Keratinocyte (primary cell): Measurements from ENCODE around the gene PRKD1. TPM values are rescaled to one million over a fixed set of nuclear protein-coding genes. Genes with fewer than 3 reads are reported as not detected.

Experiments used
- DNase-seq: peaks from one replicate; pipeline ENCODE4 v3.0.0-alpha.2; 2011; ENCODE audit warnings: low read depth, missing footprints, low spot score
- FAIRE-seq: peaks from 2 replicates; lab custom pipeline; 2011; peaks lifted over from hg19 to GRCh38; lab: Jason Lieb, UNC
- H2AFZ ChIP-seq: 2 replicates; pipeline ENCODE4 v1.6.0; 2012; ENCODE audit warnings: low read length, control low read depth, inconsistent platforms; ENCODE audit not compliant: control insufficient read depth
- H3K27ac ChIP-seq: 2 replicates; pipeline ENCODE4 v1.5.1; 2011; ENCODE audit warnings: low read length; ENCODE audit not compliant: control insufficient read depth, insufficient read depth
- H3K27me3 ChIP-seq: 3 replicates; pipeline ENCODE4 v1.6.0; 2011; ENCODE audit warnings: low read length; ENCODE audit not compliant: control insufficient read depth, insufficient read depth; ENCODE audit errors: extremely low read depth
- H3K36me3 ChIP-seq, 2 experiments: 2 replicates in 1 of 2; 3 replicates in 1 of 2; pipeline ENCODE4 v1.5.1; 2011; ENCODE audit warnings: low read length in 2 of 2, mild to moderate bottlenecking in 1 of 2; ENCODE audit not compliant: control insufficient read depth in 2 of 2, insufficient read depth in 2 of 2; ENCODE audit errors: extremely low read depth in 1 of 2
- H3K4me1 ChIP-seq: 3 replicates; pipeline ENCODE4 v1.5.1; 2011; ENCODE audit warnings: low read length; ENCODE audit not compliant: control insufficient read depth, insufficient read depth; ENCODE audit errors: extremely low read depth
- H3K4me2 ChIP-seq: 3 replicates; pipeline ENCODE4 v1.6.0; 2011; ENCODE audit warnings: low read depth, low read length; ENCODE audit not compliant: control insufficient read depth, insufficient read depth; ENCODE audit errors: extremely low read depth
- H3K4me3 ChIP-seq, 3 experiments: fragments of 200-600 bp in 1 of 3; sonication (generic) in 1 of 3; 2 replicates in 2 of 3; 3 replicates in 1 of 3; pipeline ENCODE4 v1.5.1; 2011 to 2016; ENCODE audit warnings: low read length in 3 of 3, mild to moderate bottlenecking in 3 of 3, control low read depth in 2 of 3, inconsistent platforms in 1 of 3, low read depth in 1 of 3, mixed read lengths in 1 of 3, mixed run types in 1 of 3, moderate library complexity in 1 of 3; ENCODE audit not compliant: control insufficient read depth in 2 of 3, insufficient read depth in 2 of 3; ENCODE audit errors: extremely low read depth in 1 of 3
- H3K79me2 ChIP-seq: 2 replicates; pipeline ENCODE4 v1.6.0; 2012; ENCODE audit warnings: low read length; ENCODE audit not compliant: control insufficient read depth, insufficient read depth
- H3K9ac ChIP-seq: 3 replicates; pipeline ENCODE4 v1.6.0; 2011; ENCODE audit warnings: low read length; ENCODE audit not compliant: control insufficient read depth, insufficient read depth; ENCODE audit errors: extremely low read depth
- H3K9me1 ChIP-seq: 3 replicates; pipeline ENCODE4 v1.6.0; 2011; ENCODE audit warnings: low read length; ENCODE audit not compliant: control insufficient read depth, insufficient read depth; ENCODE audit errors: extremely low read depth
- H3K9me3 ChIP-seq: 2 replicates; pipeline ENCODE4 v1.5.1; 2012; ENCODE audit warnings: low read depth, low read length; ENCODE audit not compliant: control insufficient read depth
- H4K20me1 ChIP-seq: 3 replicates; pipeline ENCODE4 v1.6.0; 2011; ENCODE audit warnings: low read length; ENCODE audit not compliant: control insufficient read depth, insufficient read depth; ENCODE audit errors: extremely low read depth
- CTCF ChIP-seq, 3 experiments: IDR thresholded peaks in 1 of 3; conservative IDR thresholded peaks in 1 of 3; optimal IDR thresholded peaks in 1 of 3; 2 replicates in 2 of 3; 3 replicates in 1 of 3; pipeline versions ENCODE3 to v1.5.1; 2011; ENCODE audit warnings: low read length in 3 of 3, mild to moderate bottlenecking in 3 of 3, moderate library complexity in 2 of 3, control low read depth in 1 of 3, inconsistent platforms in 1 of 3; ENCODE audit not compliant: insufficient read depth in 2 of 3; ENCODE audit errors: extremely low read depth in 1 of 3
- EZH2 ChIP-seq: IDR thresholded peaks from one replicate; pipeline ENCODE4 v1.6.1; 2012; ENCODE audit warnings: inconsistent platforms, mild to moderate bottlenecking, low read length, moderate library complexity
- dilution Hi-C: fragments of 300-500 bp; cut with MboI; formaldehyde crosslinking; loops from one replicate; pipeline ENCODE4 v1.7.0; 2020; ENCODE audit warnings: low sequenced_read_pairs; ENCODE audit not compliant: extremely low pct_ligation_motif_present
- polyA plus RNA-seq, 5 experiments: library from polyadenylated mRNA; depleted of rRNA in 3 of 5; stranded (reverse) in 3 of 5; stranded (forward) in 1 of 5; unstranded in 1 of 5; fragments of >200 nt; gene quantifications; 1 replicate in 1 of 5; 2 replicates in 3 of 5; 3 replicates in 1 of 5; pipeline versions ENCODE4 v1.2.1 to v1.2.3, GENCODE V29; 2011 to 2012; ENCODE audit warnings: missing spikeins in 2 of 5, low read depth in 1 of 5, low replicate concordance in 1 of 5

Gene PRKD1
- polyA plus RNA-seq, 1 donor (not counting 4 experiments of a cell fraction or from before 2014, with no cell fraction given) = 0.49 TPM

GRCh38 chr14:29918981-29919380, 8.7 kb downstream of the PRKD1 start:
- H3K9ac ChIP-seq = no peak overlapping the region
- H3K9me1 ChIP-seq = no peaks in the 10 kb centered on the region
- no peak overlapping the region for H3K4me3 ChIP-seq
- no peaks in the 10 kb centered on the region for H3K27me3 ChIP-seq
- no peaks in the 10 kb centered on the region for H3K79me2 ChIP-seq
- H4K20me1 ChIP-seq = no peaks in the 10 kb centered on the region
- no peak for DNase-seq
- no peak overlapping the region for H3K4me2 ChIP-seq
- TF ChIP-seq CTCF (optimal IDR thresholded peaks at IDR 0.05 in 1 of 3, IDR thresholded peaks at IDR 0.05 in 1 of 3, conservative IDR thresholded peaks at IDR 0.05 in 1 of 3; ENCODE audit: extremely low read depth in 1 of 3, insufficient read depth in 2 of 3, low read length in 3 of 3) (no peak), EZH2 (no peak)
- H2AFZ ChIP-seq = no peak overlapping the region
- no peak overlapping the region for H3K27ac ChIP-seq
- dilution Hi-C loops = no loop called here
- no peaks in the 10 kb centered on the region for H3K4me1 ChIP-seq
- FAIRE-seq = no peak
- H3K9me3 ChIP-seq = no peaks in the 10 kb centered on the region
- no peaks in the 10 kb centered on the region for H3K36me3 ChIP-seq

- Histone ChIP-seq H3K9ac (no peak overlapping the region), H3K4me2 (no peak overlapping the region), H3K9me3 (no peaks in the 10 kb centered on the region), H3K36me3 (no peaks in the 10 kb centered on the region), H3K4me1 (no peaks in the 10 kb centered on the region), H4K20me1 (no peaks in the 10 kb centered on the region), H3K27ac (no peak overlapping the region), H3K9me1 (no peaks in the 10 kb centered on the region), H3K79me2 (no peaks in the 10 kb centered on the region), H2AFZ (no peak overlapping the region), H3K4me3 (no peak overlapping the region), H3K27me3 (no peaks in the 10 kb centered on the region)
- TF ChIP-seq EZH2 = no peak
- no peak for TF ChIP-seq CTCF (optimal IDR thresholded peaks at IDR 0.05 in 1 of 3, IDR thresholded peaks at IDR 0.05 in 1 of 3, conservative IDR thresholded peaks at IDR 0.05 in 1 of 3; ENCODE audit: extremely low read depth in 1 of 3, insufficient read depth in 2 of 3, low read length in 3 of 3)
- dilution Hi-C loops = no loop called here
- no peak for DNase-seq
- FAIRE-seq = no peak
Measured at GRCh38 chr14:29913566-29913965, 14.1 kb downstream of the PRKD1 start.
